HCT116 (cell line): Measurements from ENCODE around the gene DDX39B. TPM values are rescaled to one million over a fixed set of nuclear protein-coding genes. Genes with fewer than 3 reads are reported as not detected.

Source experiments
- ATAC-seq: fragments of 200-7000 bp; cut with Tn5 transposase; 2 replicates; pipeline ENCODE4 v1.9.1; 2020; ENCODE audit warnings: mild to moderate bottlenecking, moderate library complexity
- BruUV-seq: library from RNA; stranded (reverse); fragments of 400-500 nt; replicated peaks from 2 replicates; lab custom pipeline; 2021; lab: Mats Ljungman, UMichigan
- CTCF ChIA-PET: fragments of 300-600 bp; sonication (Branson Sonifier 250); formaldehyde crosslinking; loops from one replicate; lab custom pipeline; 2021; ENCODE audit warnings: antibody characterized with exemption; lab: Charles Lee
- POLR2A ChIA-PET: fragments of 300-600, 350-600 bp; sonication (Branson Sonifier 250); formaldehyde crosslinking; loops from one replicate; lab custom pipeline; 2021; ENCODE audit warnings: antibody characterized with exemption; lab: Charles Lee
- RAD21 ChIA-PET, 2 experiments: fragments of 300-600 bp; sonication (Branson Sonifier 250); formaldehyde crosslinking; loops; one replicate each; lab custom pipeline; 2023; ENCODE audit warnings: low total read pairs in 2 of 2; ENCODE audit not compliant: uncharacterized antibody in 2 of 2, unreplicated experiment in 2 of 2, low non-redundant PET in 1 of 2; lab: Charles Lee
- DNase-seq: peaks from one replicate; pipeline ENCODE4 v3.0.0-alpha.2; 2010; ENCODE audit warnings: low read depth, low spot score
- H2AFZ ChIP-seq: fragments of 200-600 bp; shearing (Covaris generic), sonication (generic); 2 replicates; pipeline ENCODE4 v1.6.1; 2017; ENCODE audit warnings: low read depth, mixed run types, mixed read lengths, antibody characterized with exemption, low read length; ENCODE audit not compliant: poor library complexity, severe bottlenecking
- H3K27ac ChIP-seq: 2 replicates; pipeline ENCODE4 v1.5.1; 2012; ENCODE audit warnings: low read depth, low read length
- H3K27me3 ChIP-seq: fragments of 200-600 bp; sonication (generic); 2 replicates; pipeline ENCODE4 v1.6.1; 2016; ENCODE audit warnings: mixed run types, low read length, mixed read lengths; ENCODE audit not compliant: insufficient read depth
- H3K36me3 ChIP-seq, 2 experiments: fragments of 200-500 bp in 1 of 2; fragments of 200-600 bp in 1 of 2; sonication (Bioruptor generic) in 1 of 2; sonication (generic) in 1 of 2; 2 replicates each; pipeline versions ENCODE4 v1.5.1 to v1.6.1; 2014 to 2016; ENCODE audit warnings: low read length in 2 of 2, inconsistent platforms in 1 of 2, mixed read lengths in 1 of 2, mixed run types in 1 of 2; ENCODE audit not compliant: insufficient read depth in 2 of 2, control insufficient read depth in 1 of 2
- H3K4me1 ChIP-seq, 2 experiments: fragments of 200-600 bp in 1 of 2; sonication (generic) in 1 of 2; 2 replicates each; pipeline versions ENCODE4 v1.5.1 to v1.6.1; 2012 to 2017; ENCODE audit warnings: low read length in 2 of 2, inconsistent platforms in 1 of 2, mild to moderate bottlenecking in 1 of 2, mixed read lengths in 1 of 2, mixed run types in 1 of 2, moderate library complexity in 1 of 2; ENCODE audit not compliant: insufficient read depth in 2 of 2, control insufficient read depth in 1 of 2
- H3K4me2 ChIP-seq: fragments of 200-600 bp; sonication (generic); 2 replicates; pipeline ENCODE4 v1.6.1; 2017; ENCODE audit warnings: mixed run types, low read length, mixed read lengths
- H3K4me3 ChIP-seq, 2 experiments: fragments of 200-600 bp in 1 of 2; sonication (generic) in 1 of 2; replicated peaks in 1 of 2; 2 replicates each; pipeline ENCODE4 v1.5.1; 2011 to 2016; ENCODE audit warnings: low read length in 2 of 2, control low read depth in 1 of 2, low read depth in 1 of 2, mild to moderate bottlenecking in 1 of 2, mixed read lengths in 1 of 2, mixed run types in 1 of 2
- H3K79me2 ChIP-seq: fragments of 200-600 bp; sonication (generic); 2 replicates; pipeline ENCODE4 v1.6.1; 2017; ENCODE audit warnings: mild to moderate bottlenecking, mixed run types, low read length, moderate library complexity, mixed read lengths; ENCODE audit not compliant: insufficient read depth
- H3K9ac ChIP-seq: fragments of 200-600 bp; sonication (generic); 2 replicates; pipeline ENCODE4 v1.6.1; 2016; ENCODE audit warnings: low read length, mixed read lengths
- H3K9me2 ChIP-seq: fragments of 200-600 bp; sonication (generic), shearing (Covaris generic); 2 replicates; pipeline ENCODE4 v1.6.1; 2017; ENCODE audit warnings: mixed run types, mild to moderate bottlenecking, moderate library complexity; ENCODE audit not compliant: insufficient read depth
- H3K9me3 ChIP-seq, 2 experiments: fragments of 200-500 bp in 1 of 2; fragments of 200-600 bp in 1 of 2; sonication (Bioruptor generic) in 1 of 2; sonication (generic) in 1 of 2; 2 replicates each; pipeline ENCODE4 v1.6.1; 2014 to 2017; ENCODE audit warnings: low read length in 2 of 2, mixed read lengths in 2 of 2, inconsistent platforms in 1 of 2, low read depth in 1 of 2, mild to moderate bottlenecking in 1 of 2, mixed run types in 1 of 2, moderate library complexity in 1 of 2; ENCODE audit not compliant: control insufficient read depth in 1 of 2, insufficient read depth in 1 of 2
- H4K20me1 ChIP-seq: fragments of 200-600 bp; sonication (generic), shearing (Covaris generic); 2 replicates; pipeline ENCODE4 v1.6.1; 2017; ENCODE audit warnings: mixed run types, mild to moderate bottlenecking, moderate library complexity; ENCODE audit not compliant: insufficient read depth
- ATF3 ChIP-seq: IDR thresholded peaks from 2 replicates; pipeline ENCODE4 v1.6.1; 2012
- CBX3 ChIP-seq: IDR thresholded peaks from 2 replicates; pipeline ENCODE4 v1.6.1; 2012; ENCODE audit warnings: low read depth
- CEBPB ChIP-seq: IDR thresholded peaks from 2 replicates; pipeline ENCODE4 v1.6.1; 2012; ENCODE audit warnings: low read depth
- EGR1 ChIP-seq: IDR thresholded peaks from 2 replicates; pipeline ENCODE4 v1.6.1; 2012; ENCODE audit warnings: low read depth
- ELF1 ChIP-seq: IDR thresholded peaks from 2 replicates; pipeline ENCODE4 v1.6.1; 2012; ENCODE audit warnings: low read depth, borderline replicate concordance
- EZH2 ChIP-seq: fragments of 200-600 bp; sonication (generic); IDR thresholded peaks from 2 replicates; pipeline ENCODE4 v1.6.1; 2017; ENCODE audit warnings: antibody characterized with exemption, mixed run types
- EZH2phosphoT487 ChIP-seq: fragments of 200-600 bp; IDR thresholded peaks from 2 replicates; pipeline ENCODE4 v1.6.1; 2018; ENCODE audit warnings: antibody characterized with exemption, borderline replicate concordance
- FOSL1 ChIP-seq: IDR thresholded peaks from 2 replicates; pipeline ENCODE4 v1.6.1; 2012; ENCODE audit warnings: low read depth
- JUND ChIP-seq: IDR thresholded peaks from 2 replicates; pipeline ENCODE4 v1.6.1; 2012
- MAX ChIP-seq: IDR thresholded peaks from 2 replicates; pipeline ENCODE4 v1.6.1; 2012
- POLR2A ChIP-seq: IDR thresholded peaks from 2 replicates; pipeline ENCODE4 v1.7.0; 2011; ENCODE audit warnings: borderline replicate concordance; ENCODE audit not compliant: insufficient read depth, insufficient read length; ENCODE audit errors: extremely low read depth
- POLR2AphosphoS5 ChIP-seq: IDR thresholded peaks from 2 replicates; pipeline ENCODE4 v1.6.1; 2011; ENCODE audit warnings: mild to moderate bottlenecking, low read depth, low read length, moderate library complexity
- RAD21 ChIP-seq: IDR thresholded peaks from 2 replicates; pipeline ENCODE4 v1.6.1; 2012; ENCODE audit warnings: low read depth, mild to moderate bottlenecking
- SIN3A ChIP-seq: IDR thresholded peaks from 2 replicates; pipeline ENCODE4 v1.6.1; 2012; ENCODE audit warnings: low read depth
- SRF ChIP-seq: IDR thresholded peaks from 2 replicates; pipeline ENCODE4 v1.6.1; 2012; ENCODE audit warnings: low read depth
- YY1 ChIP-seq: IDR thresholded peaks from 2 replicates; pipeline ENCODE4 v1.6.1; 2011; ENCODE audit warnings: low read length, low read depth, moderate library complexity, mild to moderate bottlenecking; ENCODE audit not compliant: insufficient replicate concordance; ENCODE audit errors: extremely low read depth
- ZFX ChIP-seq: fragments of 450-650 bp; IDR thresholded peaks from 2 replicates; pipeline ENCODE4 v1.6.1; 2017
- intact Hi-C: fragments of 100-400 bp; cut with micrococcal nuclease; formaldehyde crosslinking; loops from 2 replicates; pipeline ENCODE4 v1.10.0; 2022
- total RNA-seq: library from RNA; stranded (reverse); gene quantifications from one replicate; pipeline ENCODE4 v1.2.1, GENCODE V29; 2021; ENCODE audit not compliant: unreplicated experiment

DDX39B gene
- total RNA-seq, 1 experiment from 2014 or later: 545 TPM

- Histone ChIP-seq H3K4me3 (peak overlapping the region; percentile 51 to 67), H4K20me1 (no peaks in the 10 kb centered on the region), H3K36me3 (peaks cover 4 to 13% of the 10 kb centered on the region in 2 experiments; a peak in 2 of 4 replicates), H3K9me3 (no peaks in the 10 kb centered on the region), H3K4me1 (peaks cover 19 to 28% of the 10 kb centered on the region in 2 experiments), H3K79me2 (peaks cover 21% of the 10 kb centered on the region), H2AFZ (no peak overlapping the region), H3K27ac (peak overlapping the region; percentile 50), H3K27me3 (no peaks in the 10 kb centered on the region), H3K9ac (peak overlapping the region; percentile 86), H3K9me2 (no peaks in the 10 kb centered on the region), H3K4me2 (peak overlapping the region; percentile 87)
- TSS peak; percentile 62 for BruUV-seq
- ChIA-PET POLR2A (interaction anchor here (0.6 to 2.6 kb wide), 5 partner anchors 34 to 144 kb away, joined by 3 to 9 read pairs (median 6); partner anchors contain the start of gene LTB), CTCF (interaction anchor here (0.9 to 5.0 kb wide), 2 partner anchors 50 to 53 kb away, joined by 3 to 78 read pairs; no protein-coding TSS in a partner anchor), RAD21 (interaction anchor here (0.5 to 2.1 kb wide), 4 partner anchors 50 to 115 kb away, joined by 3 to 11 read pairs (median 6); no protein-coding TSS in a partner anchor)
- TF ChIP-seq EZH2 (no peak), ZFX (peak; percentile 33; the same call in 1 of the 2 replicates)
- intact Hi-C loops: loop anchor here (1.0 to 10.0 kb wide), 4 partner anchors 53 to 287 kb away; partner anchors contain the start of gene GPANK1
- ATAC-seq: no peak
- no peak for DNase-seq
Measured at GRCh38 chr6:31547727-31548543, 6.1 kb upstream of the DDX39B start.

GRCh38 chr6:31546958-31547726 is 5.3 kb upstream of the DDX39B start, which contains the start of gene NFKBIL1:
TSS of gene NFKBIL1 (plus strand) at chr6:31547608. CDS start at chr6:31547695, 87 bp downstream.
- Histone ChIP-seq H4K20me1 (no peaks in the 10 kb centered on the region), H3K4me3 (peak within 1 kb of the TSS; percentile 51 to 67), H3K79me2 (peaks cover 23% of the 10 kb centered on the region), H3K4me1 (peaks cover 19 to 30% of the 10 kb centered on the region in 2 experiments), H3K4me2 (peak within 1 kb of the TSS; percentile 87), H3K9me3 (no peaks in the 10 kb centered on the region), H2AFZ (no peak within 1 kb of the TSS), H3K36me3 (peaks cover 4 to 13% of the 10 kb centered on the region in 2 experiments; a peak in 2 of 4 replicates), H3K27ac (peak within 1 kb of the TSS; percentile 50), H3K27me3 (no peaks in the 10 kb centered on the region), H3K9ac (peak within 1 kb of the TSS; percentile 86), H3K9me2 (no peaks in the 10 kb centered on the region)
- ChIA-PET RAD21 (interaction anchor here (0.5 to 2.1 kb wide), 5 partner anchors 37 to 117 kb away, joined by 3 to 11 read pairs (median 3); partner anchors contain the start of gene GPANK1 (in 1 of the 2)), CTCF (interaction anchor here (0.6 to 5.0 kb wide), 5 partner anchors 41 to 405 kb away, joined by 3 to 78 read pairs (median 5); partner anchors contain the start of gene C6orf47), POLR2A (interaction anchor here (0.6 to 2.6 kb wide), 9 partner anchors 35 to 284 kb away, joined by 3 to 9 read pairs (median 4); partner anchors contain the start of genes GPANK1 and LTB)
- DNase-seq (peak; percentile 97), ATAC-seq (peak; percentile 78)
- intact Hi-C loops: loop anchor here (1.0 to 10.0 kb wide), 7 partner anchors 51 to 288 kb away; partner anchors contain the start of genes BAG6, GPANK1 and PRRC2A
- BruUV-seq: no TSS peak
- TF ChIP-seq ATF3 (no peak), MAX (no peak), POLR2A (peak; percentile 37), ELF1 (no peak), POLR2AphosphoS5 (peak; percentile 84), CEBPB (no peak), EGR1 (no peak), YY1 (peak; percentile 70), EZH2phosphoT487 (no peak), SRF (no peak), FOSL1 (no peak), SIN3A (no peak), RAD21 (no peak), EZH2 (no peak), CBX3 (no peak), JUND (no peak)
